GM19372 (cell line): ENCODE measurements around the gene ZNF302.
"Not testable (repeated sequence)": the region's sequence is repeated elsewhere in the genome, so short reads cannot be mapped to it uniquely, and the experiment has no call there.

Source experiments
- ATAC-seq: cut with Tn5 transposase; IDR thresholded peaks from one replicate; pipeline ENCODE4 v1.9.1; 2021; ENCODE audit warnings: mild to moderate bottlenecking, low read depth, moderate library complexity; ENCODE audit not compliant: unreplicated experiment

The ZNF302 gene

DNA sequence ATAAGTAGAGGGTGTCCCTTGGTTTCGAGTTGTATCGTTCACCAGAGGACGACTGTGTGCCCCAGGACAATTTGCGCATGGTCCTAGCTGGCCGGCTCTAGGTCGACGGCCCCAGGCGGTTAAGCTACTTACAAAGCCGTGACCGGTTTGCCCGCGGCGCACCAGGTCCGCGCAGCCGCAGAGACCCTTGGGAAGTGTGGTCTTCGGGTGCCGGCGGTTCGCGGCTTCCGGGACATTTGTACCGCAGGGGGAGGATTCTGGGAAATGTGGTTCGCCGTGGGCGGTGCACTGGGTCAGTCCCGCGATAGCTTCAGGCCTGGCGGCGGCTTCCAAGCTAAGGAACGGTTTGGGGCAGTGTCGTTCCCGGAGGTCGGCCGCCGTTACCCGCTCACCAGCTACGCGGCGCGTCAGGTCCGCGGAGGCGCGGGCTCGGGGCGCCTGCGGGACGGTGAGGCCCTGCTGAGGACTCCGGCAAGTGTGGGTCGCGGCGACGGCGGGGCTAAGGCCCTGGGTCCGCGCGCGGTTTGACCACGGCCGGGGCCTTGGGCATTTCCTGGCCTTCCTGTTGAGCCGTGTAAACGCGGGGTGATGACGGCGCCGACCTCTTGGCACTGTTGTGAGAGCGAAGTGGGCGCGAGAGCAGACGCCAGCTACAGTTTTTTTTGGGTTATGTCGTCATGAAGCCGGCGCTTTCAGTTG, at the start of gene ZNF302:
ZNF302 (plus strand) TSS at position 293 of the 699 bp plus-strand sequence. CDS start 1,127 bp downstream, outside the sequence.
- ATAC-seq: peak; percentile 89

DNA sequence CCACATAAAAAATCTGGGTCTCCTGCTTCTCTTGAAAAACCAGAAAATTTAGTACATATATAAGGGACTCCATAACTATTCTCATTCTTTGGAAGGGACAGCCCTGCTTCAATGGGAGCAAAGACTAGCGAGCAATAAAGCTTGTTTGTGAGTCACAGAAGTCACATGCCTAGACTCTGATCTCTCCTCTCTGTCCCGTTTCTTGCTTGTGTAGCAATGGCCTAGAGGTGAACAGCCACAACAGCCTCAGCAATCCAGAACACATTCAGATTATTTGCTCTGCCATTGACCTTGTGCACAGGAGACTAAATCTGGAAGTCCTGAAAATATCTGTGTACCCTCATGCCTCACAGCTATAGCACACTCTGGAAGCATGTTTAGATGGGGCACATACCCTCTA, 43.7 kb upstream of the ZNF302 start:
- ATAC-seq: no peak

- ATAC-seq: no peak
Observed at GRCh38 chr19:34639491-34640085, 37.9 kb upstream of the ZNF302 start.

DNA sequence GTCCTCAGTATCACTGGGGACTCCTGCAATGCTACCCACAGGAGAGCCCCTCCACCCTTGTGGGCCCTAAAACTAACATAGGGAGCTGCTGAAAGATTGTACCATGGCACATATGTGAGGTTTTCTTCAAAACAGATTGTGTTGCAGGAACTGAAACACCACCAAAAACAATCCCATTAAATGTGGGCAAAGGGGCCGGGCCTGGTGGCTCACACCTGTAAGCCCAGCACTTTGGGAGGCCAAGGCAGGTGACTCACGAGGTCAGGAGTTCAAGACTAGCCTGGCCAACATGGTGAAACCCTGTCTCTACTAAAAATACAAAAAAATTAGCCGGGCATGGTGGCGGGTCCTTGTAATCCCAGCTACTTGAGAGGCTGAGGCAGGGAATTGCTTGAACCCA, 35.2 kb upstream of the ZNF302 start:
- ATAC-seq: no peak

DNA sequence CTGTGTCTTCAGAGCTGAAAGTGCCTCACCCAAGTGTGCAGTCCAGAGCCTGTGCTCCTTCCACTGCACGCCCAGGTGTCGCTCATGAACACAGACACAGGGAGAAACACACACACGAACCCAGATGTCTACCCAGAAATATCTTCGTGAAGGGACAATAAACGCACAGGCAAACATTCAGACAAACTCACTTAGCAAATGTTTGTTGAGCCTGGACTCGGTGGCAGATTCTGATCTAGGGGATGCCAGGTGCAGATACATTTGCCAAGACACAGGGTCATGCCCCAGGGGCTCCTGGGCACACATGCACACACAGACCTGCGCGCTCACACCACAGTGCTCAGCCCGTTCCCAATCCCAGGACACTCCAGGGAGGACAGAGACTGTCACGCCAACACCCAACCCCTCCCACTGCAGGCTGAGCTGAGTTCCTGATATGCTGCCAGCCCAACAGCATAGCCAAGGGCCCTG, 32.5 kb upstream of the ZNF302 start:
- ATAC-seq: no peak

GRCh38 chr19:34645551-34645950, 31.9 kb upstream of the ZNF302 start:
- ATAC-seq: no peak

DNA sequence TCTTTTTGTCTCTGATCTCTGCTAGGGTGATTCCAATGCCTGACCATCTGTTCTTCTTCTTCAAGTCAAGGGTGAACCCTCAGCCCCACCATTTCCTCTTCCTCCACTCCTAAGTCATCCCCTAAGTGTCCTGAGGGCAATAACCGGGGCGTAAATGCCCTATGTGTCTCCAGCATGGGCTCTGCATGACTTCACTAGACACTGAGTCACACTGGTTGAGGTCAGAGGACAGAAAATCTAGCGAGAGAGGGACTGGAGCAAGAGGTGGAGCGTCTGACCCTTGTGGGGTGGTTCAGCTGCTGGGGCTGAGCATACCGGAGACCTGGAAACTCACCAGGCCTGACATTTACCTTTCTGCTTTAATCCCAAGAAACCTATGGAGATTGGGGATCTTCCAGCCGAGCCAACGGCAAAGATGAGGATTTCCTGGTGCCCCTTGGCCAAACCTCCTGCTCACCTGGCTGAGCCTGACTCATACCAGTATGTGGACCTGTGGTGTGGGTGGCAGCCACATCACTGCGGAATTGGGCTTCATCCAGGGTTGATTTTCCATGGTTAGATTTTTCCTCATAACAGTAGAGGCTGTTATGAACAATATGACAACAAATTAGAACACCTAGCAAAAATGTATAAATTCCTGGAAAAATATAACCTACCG, 27.5 kb upstream of the ZNF302 start:
- no peak for ATAC-seq

- no peak for ATAC-seq
Observed at GRCh38 chr19:34651747-34652146, 25.7 kb upstream of the ZNF302 start.

DNA sequence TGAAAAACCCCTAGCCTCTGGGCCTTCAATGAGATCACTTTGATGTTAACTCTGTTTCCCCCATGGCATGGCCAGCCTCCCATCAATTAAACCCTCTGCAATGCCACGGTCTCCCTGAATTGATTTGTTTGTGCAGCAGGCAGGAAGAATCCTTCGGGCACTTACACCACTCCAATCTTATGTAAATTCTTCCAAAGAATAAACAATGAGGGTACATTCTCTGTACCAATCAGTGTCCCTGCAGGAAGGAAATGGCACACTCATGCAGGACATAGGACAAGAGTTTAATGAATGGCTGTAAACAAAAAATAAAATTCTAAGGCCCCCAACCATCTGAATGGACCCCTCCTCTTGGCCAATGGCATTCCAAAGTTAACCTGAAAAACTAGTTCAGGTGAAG, 22.7 kb upstream of the ZNF302 start:
- no peak for ATAC-seq

DNA sequence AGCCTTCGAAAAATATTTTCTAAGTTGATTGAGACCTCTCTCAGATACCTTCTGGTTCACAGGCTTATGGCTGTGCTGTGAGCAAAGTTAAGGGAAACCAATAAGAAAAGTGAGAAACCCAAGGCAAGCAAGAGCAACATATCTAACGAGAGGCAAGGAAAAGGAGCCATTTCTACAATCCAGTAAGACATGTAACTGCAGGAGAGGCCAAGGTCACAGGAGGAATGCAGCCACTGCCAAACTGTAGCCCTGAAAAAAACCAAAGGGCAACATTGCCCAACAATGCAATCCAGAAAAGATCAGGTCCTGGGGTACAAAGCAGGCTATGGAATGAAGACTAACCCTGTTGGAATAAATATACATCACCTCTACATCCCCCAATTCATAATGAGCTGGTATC, 21.8 kb upstream of the ZNF302 start:
- ATAC-seq: no peak

- no peak for ATAC-seq
Observed at GRCh38 chr19:34661357-34661756, 16.1 kb upstream of the ZNF302 start.

DNA sequence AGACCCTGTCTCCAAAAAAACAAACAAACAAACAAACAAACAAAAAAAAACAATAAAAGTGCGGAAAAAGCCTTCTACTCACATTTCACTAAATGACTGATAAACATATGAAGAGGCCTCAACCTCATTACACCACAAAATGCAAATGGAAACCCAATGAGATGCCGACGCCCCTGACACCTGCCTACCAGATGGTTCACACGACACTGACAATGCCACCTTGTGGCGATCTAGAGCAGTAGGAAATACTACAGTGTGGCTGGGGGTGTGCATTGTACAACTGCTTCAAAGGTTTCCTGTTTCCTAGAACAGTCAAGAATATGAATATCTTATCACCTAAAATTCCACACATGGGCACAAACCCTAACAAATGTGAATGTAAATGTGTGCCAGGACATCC, 14.6 kb upstream of the ZNF302 start:
- ATAC-seq: no peak

- no peak for ATAC-seq
Observed at GRCh38 chr19:34664168-34664567, 13.3 kb upstream of the ZNF302 start.

DNA sequence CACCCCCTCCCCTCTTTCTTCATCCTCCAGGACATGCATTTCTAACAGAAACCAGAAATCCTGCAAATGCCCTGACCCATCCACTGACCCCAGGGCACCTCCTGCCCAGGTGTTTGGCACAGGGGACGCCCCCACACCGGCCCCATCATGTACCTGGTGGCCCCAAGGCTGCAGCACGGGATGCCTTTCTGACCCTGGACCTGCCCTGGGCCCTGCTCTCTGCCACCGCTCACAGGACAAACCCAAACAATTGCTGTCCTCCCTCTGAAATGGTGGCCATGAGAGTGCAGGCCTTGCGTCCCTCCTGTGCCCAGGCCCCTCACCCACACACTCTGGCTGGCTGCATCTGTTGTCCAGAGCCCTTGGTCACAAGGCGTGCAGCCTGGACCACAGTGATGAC, 12.6 kb upstream of the ZNF302 start:
- ATAC-seq: no peak

GRCh38 chr19:34665275-34665674, 12.2 kb upstream of the ZNF302 start:
- ATAC-seq: not testable (repeated sequence)

DNA sequence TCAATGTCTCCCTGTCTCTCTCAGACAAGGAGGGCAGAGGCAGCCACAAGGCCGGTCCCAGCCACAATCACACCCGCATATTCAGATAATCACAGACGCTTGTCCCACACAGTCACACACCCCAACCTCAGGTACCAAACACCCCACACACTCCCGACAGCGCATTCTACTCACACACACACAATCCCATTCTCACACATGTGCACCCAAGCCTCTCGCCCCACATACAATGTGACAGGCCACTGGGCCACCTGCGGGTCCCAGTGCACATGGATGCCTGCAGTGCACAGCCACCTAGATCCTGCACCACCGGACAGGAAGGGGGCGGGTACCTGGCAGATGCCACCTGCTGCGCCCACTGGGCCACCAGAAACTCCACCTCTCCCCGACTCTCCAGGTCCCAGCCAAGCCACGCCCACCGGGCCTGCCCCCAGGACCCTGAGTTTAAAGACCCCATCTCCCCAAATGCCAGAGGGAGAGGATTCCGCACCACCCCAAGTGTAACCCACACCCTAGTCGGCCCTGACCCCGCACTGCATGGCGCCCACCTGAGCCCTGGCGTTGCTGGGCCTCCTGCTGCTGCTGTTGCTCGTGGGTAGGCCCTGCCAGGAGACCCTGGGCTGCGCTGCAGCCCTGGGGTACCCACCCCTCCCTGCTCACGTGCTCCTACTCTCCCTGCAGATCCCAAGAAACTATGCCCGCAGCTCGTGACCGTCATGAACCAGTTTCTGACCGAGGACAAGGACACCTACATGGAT, 11.1 kb upstream of the ZNF302 start:
- ATAC-seq: no peak

DNA sequence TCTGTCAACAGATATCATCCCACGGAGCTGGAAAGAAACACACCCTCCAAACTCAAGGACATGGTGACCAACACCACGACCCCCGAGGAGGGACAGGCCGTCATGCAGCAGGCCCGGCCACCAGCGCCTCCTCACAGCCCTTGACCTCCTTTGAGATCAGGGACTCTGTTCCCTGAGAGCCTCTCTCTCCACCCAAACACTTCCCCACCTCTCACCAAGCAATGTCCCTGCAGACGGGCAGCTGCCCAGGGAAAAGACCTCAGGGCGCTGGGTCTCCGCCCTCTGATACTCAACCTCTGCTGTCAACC, 10.6 kb upstream of the ZNF302 start:
- ATAC-seq: no peak

DNA sequence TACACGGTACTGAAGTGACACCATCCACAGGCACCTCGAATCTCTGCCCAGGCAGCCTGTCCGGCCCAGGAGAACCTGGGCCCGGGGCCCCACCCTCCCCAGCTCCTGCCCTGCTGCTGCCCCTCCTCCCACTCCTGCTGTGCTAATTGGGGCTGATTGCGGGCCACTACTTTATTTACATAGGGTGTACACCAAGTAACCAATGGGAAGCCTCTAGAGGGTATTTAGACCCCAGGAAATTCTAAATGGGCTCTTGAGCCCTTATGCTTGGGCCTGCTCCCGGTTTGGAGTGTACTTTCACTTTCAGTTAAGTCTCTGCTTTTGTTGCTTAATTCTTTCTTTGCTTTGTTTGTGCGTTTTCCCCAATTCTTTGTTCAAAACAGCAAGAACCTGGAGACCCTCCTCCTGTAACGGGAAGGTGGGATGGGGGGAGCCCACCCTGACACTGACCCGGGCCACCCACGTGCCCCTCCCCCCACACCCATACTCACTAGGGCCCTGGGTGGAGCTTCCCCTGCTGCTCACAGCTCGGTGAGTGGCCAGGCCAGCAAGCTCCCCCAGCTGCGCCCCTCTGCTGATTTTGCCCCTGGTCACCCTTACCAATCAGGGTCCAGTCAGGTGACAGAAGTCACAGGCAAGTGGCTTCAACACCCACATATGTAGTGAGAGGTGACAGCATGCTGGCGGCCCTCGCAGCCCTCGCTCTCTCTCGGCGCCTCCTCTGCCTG, 10.0 kb upstream of the ZNF302 start:
- no peak for ATAC-seq

GRCh38 chr19:34668077-34668689, 9.3 kb upstream of the ZNF302 start:
- ATAC-seq: not testable (repeated sequence)

DNA sequence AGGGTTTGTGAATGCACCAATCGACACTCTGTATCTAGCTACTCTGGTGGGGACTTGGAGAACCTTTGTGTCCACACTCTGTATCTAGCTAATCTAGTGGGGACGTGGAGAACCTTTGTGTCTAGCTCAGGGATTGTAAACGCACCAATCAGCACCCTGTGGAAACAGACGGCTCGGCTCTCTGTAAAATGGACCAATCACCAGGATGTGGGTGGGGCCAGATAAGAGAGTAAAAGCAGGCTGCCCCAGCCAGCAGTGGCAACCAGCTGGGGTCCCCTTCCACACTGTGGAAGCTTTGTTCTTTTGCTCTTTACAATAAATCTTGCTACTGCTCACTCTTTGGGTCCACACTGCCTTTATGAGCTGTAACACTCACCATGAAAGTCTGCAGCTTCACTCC, 8.8 kb upstream of the ZNF302 start:
- not testable (repeated sequence) for ATAC-seq
